ENCODE results near the gene EPS8.
A peak's percentile ranks its signal among the peaks of the same experiment; 100 is the strongest.

Gene EPS8

GRCh38 chr12:15811214-15812127 lies 22.3 kb upstream of the EPS8 start:
- H3K27me3 Mint-ChIP-seq, result peaks cover 5% of the 10 kb centered on the region

GRCh38 chr12:15808652-15809051 lies 19.5 kb upstream of the EPS8 start:
- ATAC-seq (no peak), DNase-seq (no peak)
- no peaks in the 10 kb centered on the region for H3K4me1 Mint-ChIP-seq
- H3K27me3 Mint-ChIP-seq, result peaks cover 6% of the 10 kb centered on the region
- no peak overlapping the region for H3K27ac Mint-ChIP-seq
- H3K36me3 Mint-ChIP-seq (ENCODE audit: low read depth), result no peaks in the 10 kb centered on the region
- H3K9me3 Mint-ChIP-seq, result no peaks in the 10 kb centered on the region
- no peak overlapping the region for H3K4me3 Mint-ChIP-seq

More at GRCh38 chr12:15811214-15812127, 22.3 kb upstream of the EPS8 start:
- Mint-ChIP-seq H3K9me3 (no peaks in the 10 kb centered on the region), H3K27ac (no peak overlapping the region), H3K4me3 (no peak overlapping the region), H3K36me3 (ENCODE audit: low read depth) (no peaks in the 10 kb centered on the region), H3K4me1 (no peaks in the 10 kb centered on the region)
- ATAC-seq (no peak), DNase-seq (no peak)

GRCh38 chr12:15808250-15808649 lies 19.1 kb upstream of the EPS8 start:
- ATAC-seq, result no peak
- DNase-seq, result no peak
- no peak overlapping the region for H3K27ac Mint-ChIP-seq
- peaks cover 5% of the 10 kb centered on the region for H3K27me3 Mint-ChIP-seq
- no peaks in the 10 kb centered on the region for H3K4me1 Mint-ChIP-seq
- no peaks in the 10 kb centered on the region for H3K9me3 Mint-ChIP-seq
- no peaks in the 10 kb centered on the region for H3K36me3 Mint-ChIP-seq (ENCODE audit: low read depth)
- no peak overlapping the region for H3K4me3 Mint-ChIP-seq

- no peak for DNase-seq
- Mint-ChIP-seq H3K4me3 (no peak overlapping the region), H3K27me3 (peaks cover 2% of the 10 kb centered on the region), H3K9me3 (no peaks in the 10 kb centered on the region), H3K27ac (no peak overlapping the region), H3K36me3 (ENCODE audit: low read depth) (no peaks in the 10 kb centered on the region), H3K4me1 (no peaks in the 10 kb centered on the region)
- no peak for ATAC-seq
Measured at GRCh38 chr12:15806826-15807225, 17.6 kb upstream of the EPS8 start.

- Mint-ChIP-seq H3K27ac (no peak overlapping the region), H3K4me3 (no peak overlapping the region), H3K36me3 (ENCODE audit: low read depth) (no peaks in the 10 kb centered on the region), H3K9me3 (no peaks in the 10 kb centered on the region), H3K27me3 (peaks cover 8% of the 10 kb centered on the region), H3K4me1 (no peaks in the 10 kb centered on the region)
- no peak for DNase-seq
- ATAC-seq, result no peak
Measured at GRCh38 chr12:15801770-15802744, 12.9 kb upstream of the EPS8 start.

GRCh38 chr12:15800278-15800677 lies 11.1 kb upstream of the EPS8 start:
- no peak for DNase-seq
- no peak overlapping the region for H3K4me3 Mint-ChIP-seq

GRCh38 chr12:15797818-15798217 lies 8.6 kb upstream of the EPS8 start:
- no peaks in the 10 kb centered on the region for H3K36me3 Mint-ChIP-seq (ENCODE audit: low read depth)
- H3K4me3 Mint-ChIP-seq, result no peak overlapping the region
- no peak overlapping the region for H3K27ac Mint-ChIP-seq
- peaks cover 13% of the 10 kb centered on the region for H3K27me3 Mint-ChIP-seq
- no peaks in the 10 kb centered on the region for H3K9me3 Mint-ChIP-seq
- no peaks in the 10 kb centered on the region for H3K4me1 Mint-ChIP-seq
- ATAC-seq (no peak), DNase-seq (no peak)

More at GRCh38 chr12:15800278-15800677, 11.1 kb upstream of the EPS8 start:
- peaks cover 6% of the 10 kb centered on the region for H3K27me3 Mint-ChIP-seq
- ATAC-seq, result no peak
- H3K36me3 Mint-ChIP-seq (ENCODE audit: low read depth), result no peaks in the 10 kb centered on the region
- no peaks in the 10 kb centered on the region for H3K9me3 Mint-ChIP-seq
- H3K4me1 Mint-ChIP-seq, result no peaks in the 10 kb centered on the region
- H3K27ac Mint-ChIP-seq, result no peak overlapping the region

GRCh38 chr12:15796493-15797141 lies 7.4 kb upstream of the EPS8 start:
- Mint-ChIP-seq H3K4me1 (no peaks in the 10 kb centered on the region), H3K27me3 (peaks cover 21% of the 10 kb centered on the region), H3K36me3 (ENCODE audit: low read depth) (no peaks in the 10 kb centered on the region), H3K9me3 (no peaks in the 10 kb centered on the region), H3K27ac (no peak overlapping the region), H3K4me3 (no peak overlapping the region)
- no peak for DNase-seq
- ATAC-seq, result no peak

- Mint-ChIP-seq H3K4me1 (peaks cover 4% of the 10 kb centered on the region), H3K9me3 (no peaks in the 10 kb centered on the region), H3K27me3 (peaks cover 30% of the 10 kb centered on the region), H3K36me3 (ENCODE audit: low read depth) (no peaks in the 10 kb centered on the region), H3K4me3 (no peak overlapping the region), H3K27ac (no peak overlapping the region)
- no peak for ATAC-seq
- no peak for DNase-seq
Measured at GRCh38 chr12:15794836-15795235, 5.6 kb upstream of the EPS8 start.

GRCh38 chr12:15794196-15794595 lies 5.0 kb upstream of the EPS8 start:
- Mint-ChIP-seq H3K27me3 (peaks cover 28% of the 10 kb centered on the region), H3K4me1 (peaks cover 8% of the 10 kb centered on the region), H3K27ac (no peak overlapping the region), H3K4me3 (no peak overlapping the region), H3K36me3 (ENCODE audit: low read depth) (no peaks in the 10 kb centered on the region), H3K9me3 (no peaks in the 10 kb centered on the region)
- ATAC-seq (no peak), DNase-seq (no peak)

GRCh38 chr12:15788233-15789219 lies 662 bp downstream of the EPS8 start:
- Mint-ChIP-seq H3K4me1 (peaks cover 18% of the 10 kb centered on the region), H3K9me3 (no peaks in the 10 kb centered on the region), H3K36me3 (ENCODE audit: low read depth) (no peaks in the 10 kb centered on the region), H3K27ac (no peak overlapping the region), H3K27me3 (peaks cover 58% of the 10 kb centered on the region), H3K4me3 (peak overlapping the region; percentile 73)
- DNase-seq (peak; percentile 18), ATAC-seq (peak; percentile 5)

- H3K36me3 Mint-ChIP-seq (ENCODE audit: low read depth), result no peaks in the 10 kb centered on the region
- no peaks in the 10 kb centered on the region for H3K9me3 Mint-ChIP-seq
- H3K27me3 Mint-ChIP-seq, result peaks cover 59% of the 10 kb centered on the region
Measured at GRCh38 chr12:15787778-15788177, 1.4 kb downstream of the EPS8 start.

GRCh38 chr12:15786772-15787171 lies 2.4 kb downstream of the EPS8 start:
- Mint-ChIP-seq H3K36me3 (ENCODE audit: low read depth) (no peaks in the 10 kb centered on the region), H3K4me1 (peaks cover 18% of the 10 kb centered on the region), H3K27ac (no peak overlapping the region), H3K4me3 (no peak overlapping the region), H3K27me3 (peaks cover 53% of the 10 kb centered on the region), H3K9me3 (no peaks in the 10 kb centered on the region)
- ATAC-seq (no peak), DNase-seq (no peak)

More at GRCh38 chr12:15787778-15788177, 1.4 kb downstream of the EPS8 start:
- no peak for ATAC-seq
- peak overlapping the region; percentile 73 for H3K4me3 Mint-ChIP-seq
- H3K4me1 Mint-ChIP-seq, result peaks cover 18% of the 10 kb centered on the region
- H3K27ac Mint-ChIP-seq, result no peak overlapping the region
- no peak for DNase-seq
